Loucy (cell line): ENCODE measurements around the gene KDM4C.

Source experiments
- H2AFZ ChIP-seq: fragments of 200-600 bp; sonication (generic); 2 replicates; pipeline ENCODE4 v1.6.0; 2016; ENCODE audit warnings: antibody characterized with exemption, mild to moderate bottlenecking, low read length, moderate library complexity
- H3F3A ChIP-seq: fragments of 200-600 bp; 2 replicates; pipeline ENCODE4 v1.6.0; 2016; ENCODE audit warnings: antibody characterized with exemption, low read depth, mild to moderate bottlenecking
- H3K27me3 ChIP-seq: fragments of 200-600 bp; sonication (generic); 2 replicates; pipeline ENCODE4 v1.6.1; 2014; ENCODE audit warnings: low read length, mild to moderate bottlenecking; ENCODE audit not compliant: insufficient read depth, poor library complexity, severe bottlenecking
- H3K36me3 ChIP-seq: fragments of 200-600 bp; sonication (generic); 2 replicates; pipeline ENCODE4 v1.6.1; 2016; ENCODE audit warnings: low read length; ENCODE audit not compliant: insufficient read depth
- H3K4me1 ChIP-seq: fragments of 200-600 bp; sonication (generic); 2 replicates; pipeline ENCODE4 v1.5.1; 2014; ENCODE audit warnings: low read length, mild to moderate bottlenecking; ENCODE audit not compliant: insufficient read depth, poor library complexity, severe bottlenecking
- H3K4me2 ChIP-seq: fragments of 200-600 bp; sonication (generic); 2 replicates; pipeline ENCODE4 v1.6.0; 2014; ENCODE audit warnings: antibody characterized with exemption, low read length, low read depth, mild to moderate bottlenecking; ENCODE audit not compliant: poor library complexity, severe bottlenecking
- H3K4me3 ChIP-seq: fragments of 200-600 bp; sonication (generic); 2 replicates; pipeline ENCODE4 v1.5.1; 2014; ENCODE audit warnings: low read length, mild to moderate bottlenecking, mixed read lengths; ENCODE audit not compliant: poor library complexity, severe bottlenecking
- H3K79me2 ChIP-seq: fragments of 200-600 bp; sonication (generic); 2 replicates; pipeline ENCODE4 v1.6.1; 2014; ENCODE audit warnings: low read length; ENCODE audit not compliant: insufficient read depth
- H3K9ac ChIP-seq: fragments of 200-600 bp; sonication (generic); 2 replicates; pipeline ENCODE4 v1.6.0; 2014; ENCODE audit warnings: mild to moderate bottlenecking, low read depth, low read length, moderate library complexity; ENCODE audit not compliant: poor library complexity, severe bottlenecking
- H3K9me2 ChIP-seq: fragments of 200-600 bp; sonication (generic); replicated peaks from 2 replicates; pipeline ENCODE4 v1.6.1; 2016; ENCODE audit warnings: low read depth, low read length, mixed read lengths
- H3K9me3 ChIP-seq: fragments of 200-600 bp; sonication (generic); 2 replicates; pipeline ENCODE4 v1.6.1; 2014; ENCODE audit warnings: mild to moderate bottlenecking, antibody characterized with exemption, low read length, low read depth; ENCODE audit not compliant: insufficient read depth
- H4K20me1 ChIP-seq: fragments of 200-600 bp; sonication (generic); 2 replicates; pipeline ENCODE4 v1.6.0; 2014; ENCODE audit warnings: antibody characterized with exemption, low read length, mild to moderate bottlenecking; ENCODE audit not compliant: insufficient read depth, poor library complexity, severe bottlenecking
- CTCF ChIP-seq: fragments of 200-600 bp; sonication (generic); conservative IDR thresholded peaks from 2 replicates; pipeline ENCODE4 v1.5.1; 2014; ENCODE audit warnings: mild to moderate bottlenecking, antibody characterized with exemption, low read length
- EZH2phosphoT487 ChIP-seq: fragments of 200-600 bp; IDR thresholded peaks from 2 replicates; pipeline ENCODE4 v1.6.1; 2018; ENCODE audit warnings: antibody characterized with exemption, mild to moderate bottlenecking, moderate library complexity, borderline replicate concordance

The KDM4C gene

GRCh38 chr9:6999794-7000193 is 242.0 kb downstream of the KDM4C start:
- Histone ChIP-seq H3K9me3 (no peaks in the 10 kb centered on the region), H2AFZ (no peak overlapping the region), H3F3A (no peaks in the 10 kb centered on the region), H3K9ac (no peak overlapping the region), H3K4me1 (no peaks in the 10 kb centered on the region), H3K36me3 (peaks cover 21% of the 10 kb centered on the region; the same call in 1 of the 2 replicates), H3K4me2 (no peak overlapping the region), H3K79me2 (no peaks in the 10 kb centered on the region), H3K9me2 (no peaks in the 10 kb centered on the region), H4K20me1 (no peaks in the 10 kb centered on the region), H3K27me3 (no peaks in the 10 kb centered on the region), H3K4me3 (no peak overlapping the region)
- TF ChIP-seq EZH2phosphoT487 (no peak), CTCF (no peak)

GRCh38 chr9:7001571-7001970 is 243.8 kb downstream of the KDM4C start:
- Histone ChIP-seq H3K4me3 (no peak overlapping the region), H3K4me2 (no peak overlapping the region), H4K20me1 (no peaks in the 10 kb centered on the region), H3K79me2 (no peaks in the 10 kb centered on the region), H3K36me3 (peaks cover 11% of the 10 kb centered on the region; the same call in 1 of the 2 replicates), H3K4me1 (no peaks in the 10 kb centered on the region), H3F3A (no peaks in the 10 kb centered on the region), H3K9me3 (no peaks in the 10 kb centered on the region), H3K9me2 (no peaks in the 10 kb centered on the region), H2AFZ (no peak overlapping the region), H3K9ac (no peak overlapping the region), H3K27me3 (no peaks in the 10 kb centered on the region)
- TF ChIP-seq EZH2phosphoT487 (no peak), CTCF (no peak)

- TF ChIP-seq CTCF (no peak), EZH2phosphoT487 (no peak)
- no peaks in the 10 kb centered on the region for H3K79me2 ChIP-seq
- H4K20me1 ChIP-seq = no peaks in the 10 kb centered on the region
- no peaks in the 10 kb centered on the region for H3K9me2 ChIP-seq
- no peak overlapping the region for H3K4me3 ChIP-seq
- no peaks in the 10 kb centered on the region for H3F3A ChIP-seq
- no peak overlapping the region for H3K4me2 ChIP-seq
- H2AFZ ChIP-seq = no peak overlapping the region
- H3K36me3 ChIP-seq = peaks cover 21% of the 10 kb centered on the region
- H3K9me3 ChIP-seq = peaks cover 3% of the 10 kb centered on the region; the same call in 1 of the 2 replicates
- H3K4me1 ChIP-seq = peaks cover 3% of the 10 kb centered on the region
- H3K27me3 ChIP-seq = no peaks in the 10 kb centered on the region
- no peak overlapping the region for H3K9ac ChIP-seq
These were observed 246.1 kb downstream of the KDM4C start for GRCh38 chr9:7003861-7004260.
